GM21526 (cell line): ENCODE results near the gene KRTAP3-1.
"Not testable (repeated sequence)": the region's sequence is repeated elsewhere in the genome, so short reads cannot be mapped to it uniquely, and the experiment has no call there.

Experiments used
- ATAC-seq: cut with Tn5 transposase; IDR thresholded peaks from one replicate; pipeline ENCODE4 v1.9.1; 2021; ENCODE audit warnings: moderate library complexity; ENCODE audit not compliant: unreplicated experiment, low FRiP score

The KRTAP3-1 gene

GRCh38 chr17:41008811-41009210, at the start of gene KRTAP3-1:
Gene KRTAP3-1, minus strand, starts transcription at chr17:41009128. Its CDS starts 54 bp downstream, at chr17:41009074.
- no peak for ATAC-seq

- ATAC-seq: no peak
Observed at GRCh38 chr17:41057547-41057946, 48.6 kb upstream of the KRTAP3-1 start.

- not testable (repeated sequence) for ATAC-seq
Observed at GRCh38 chr17:41055130-41055529, 46.2 kb upstream of the KRTAP3-1 start, which contains the start of gene KRTAP2-2. Gene KRTAP2-2, minus strand, starts transcription at chr17:41055230. Its CDS starts 19 bp downstream, at chr17:41055211.

- not testable (repeated sequence) for ATAC-seq
Observed at GRCh38 chr17:41054556-41054955, 45.6 kb upstream of the KRTAP3-1 start.

GRCh38 chr17:41054025-41054424, 45.1 kb upstream of the KRTAP3-1 start:
- ATAC-seq: no peak

GRCh38 chr17:41052566-41052965, 43.6 kb upstream of the KRTAP3-1 start:
- no peak for ATAC-seq

GRCh38 chr17:41049110-41049509, 40.2 kb upstream of the KRTAP3-1 start:
- no peak for ATAC-seq

- ATAC-seq: no peak
Observed at GRCh38 chr17:41048441-41048840, 39.5 kb upstream of the KRTAP3-1 start.

GRCh38 chr17:41046735-41047465, 38.0 kb upstream of the KRTAP3-1 start, which contains the start of gene KRTAP2-1:
Gene KRTAP2-1, minus strand, starts transcription at chr17:41047316. Its CDS starts 49 bp downstream, at chr17:41047267.
- ATAC-seq: not testable (repeated sequence)

- ATAC-seq: no peak
Observed at GRCh38 chr17:41042953-41043352, 34.0 kb upstream of the KRTAP3-1 start.

GRCh38 chr17:41040783-41041571, 32.0 kb upstream of the KRTAP3-1 start, which contains the start of gene KRTAP1-1:
Gene KRTAP1-1, minus strand, starts transcription at chr17:41041450. Its CDS starts 53 bp downstream, at chr17:41041397.
- not testable (repeated sequence) for ATAC-seq

GRCh38 chr17:41037853-41038350, 29.0 kb upstream of the KRTAP3-1 start:
- ATAC-seq: no peak

- not testable (repeated sequence) for ATAC-seq
Observed at GRCh38 chr17:41034346-41034935, 25.5 kb upstream of the KRTAP3-1 start, which contains the start of gene KRTAP1-3. Gene KRTAP1-3, minus strand, starts transcription at chr17:41034874. Its CDS starts 53 bp downstream, at chr17:41034821.

GRCh38 chr17:41029633-41030245, 20.8 kb upstream of the KRTAP3-1 start, which contains the start of gene KRTAP1-4:
Gene KRTAP1-4, minus strand, starts transcription at chr17:41030195. Its CDS starts 117 bp downstream, at chr17:41030078.
- no peak for ATAC-seq

GRCh38 chr17:41026715-41027471, 18.0 kb upstream of the KRTAP3-1 start, which contains the start of gene KRTAP1-5:
Gene KRTAP1-5, minus strand, starts transcription at chr17:41027208. Its CDS starts 53 bp downstream, at chr17:41027155.
- no peak for ATAC-seq

- no peak for ATAC-seq
Observed at GRCh38 chr17:41024697-41025096, 15.8 kb upstream of the KRTAP3-1 start.

GRCh38 chr17:41020336-41020735, 11.4 kb upstream of the KRTAP3-1 start:
- ATAC-seq: no peak

GRCh38 chr17:41019415-41019814, 10.5 kb upstream of the KRTAP3-1 start:
- no peak for ATAC-seq

GRCh38 chr17:41018541-41018940, 9.6 kb upstream of the KRTAP3-1 start:
- ATAC-seq: no peak
